ENCODE results near the gene MORC3. TPM values are rescaled to one million over a fixed set of nuclear protein-coding genes. Genes with fewer than 3 reads are reported as not detected.

The MORC3 gene
- total and polyA plus RNA-seq, 2 of the 4 experiments (the other 2 are of a cell fraction) = 14.0 to 23.5 TPM

GRCh38 chr21:36420571-36421339, 100.8 kb downstream of the MORC3 start:
- ChIA-PET CTCF (no interaction called here), POLR2A (ENCODE audit: unreplicated experiment) (no interaction called here)
- no peak overlapping the region for H3K56ac ChIP-seq (ENCODE audit: extremely low read depth, insufficient read depth, low read length)
- H3K9me1 ChIP-seq (ENCODE audit: insufficient read depth, low read length) = no peaks in the 10 kb centered on the region; the same call in 1 of the 2 replicates
- H3K14ac ChIP-seq (replicated peaks; ENCODE audit: low read depth, low read length) = no peak overlapping the region
- H4K91ac ChIP-seq (ENCODE audit: insufficient read depth, low read depth, low read length) = no peak overlapping the region
- H3K4me2 ChIP-seq (ENCODE audit: low read depth, low read length) = no peak overlapping the region
- H3K27me3 ChIP-seq (ENCODE audit: control insufficient read depth, insufficient read depth, low read length) = no peaks in the 10 kb centered on the region
- BruUV-seq (replicated peaks) = no TSS peak
- dilution Hi-C loops (cut with HindIII; ENCODE audit: low sequenced_read_pairs, unreplicated experiment) (no loop called here), intact Hi-C loops (cut with micrococcal nuclease) (loop anchor here (1.0 to 2.0 kb wide), 3 partner anchors 84 to 506 kb away; no protein-coding TSS in a partner anchor), in situ Hi-C loops (cut with MboI; ENCODE audit: low sequenced_read_pairs) (loop anchor here (5.0 kb wide), 1 partner anchor 507 kb away; no protein-coding TSS in a partner anchor)
- peak overlapping the region; percentile 58; the same call in 1 of the 2 replicates for H2AK5ac ChIP-seq (ENCODE audit: low read depth, low read length)
- no peaks in the 10 kb centered on the region for H3K79me1 ChIP-seq (ENCODE audit: low read depth in 1 of 2, low read length in 2 of 2)
- H3K9ac ChIP-seq (ENCODE audit: low read depth, low read length) = no peak overlapping the region
- no peak overlapping the region for H3K18ac ChIP-seq (ENCODE audit: low read depth, low read length)
- H2BK20ac ChIP-seq (ENCODE audit: low read depth, low read length) = no peak overlapping the region
- WGBS, 2 experiments (ENCODE audit: extremely low coverage in 2 of 2, insufficient read length in 1 of 2) = 94% methylated on average over 11 of the region's 18 CpGs; no CpG with 5 or more reads in 1 of the 2 experiments
- no peaks in the 10 kb centered on the region for H3K36me3 ChIP-seq (ENCODE audit: control insufficient read depth, insufficient read depth, low read length)
- 0 out of 3 replicates have a peak overlapping the region, but pooled peaks have one; percentile 12 for H2BK15ac ChIP-seq (ENCODE audit: low read depth, low read length)
- H3K4me1 ChIP-seq (ENCODE audit: control insufficient read depth, insufficient read depth, low read length) = peaks cover 2% of the 10 kb centered on the region; the same call in 1 of the 2 replicates
- H2BK120ac ChIP-seq (ENCODE audit: low read depth, low read length) = no peak overlapping the region
- H3K9me3 ChIP-seq (ENCODE audit: control insufficient read depth, insufficient read depth, low read length) = no peaks in the 10 kb centered on the region
- no peak overlapping the region for H4K5ac ChIP-seq (ENCODE audit: low read depth, low read length)
- no peak for ATAC-seq (ENCODE audit: low read depth)
- H3K4ac ChIP-seq (ENCODE audit: low read depth, low read length) = no peak overlapping the region
- H3K27ac ChIP-seq (ENCODE audit: insufficient read depth, low read length) = no peak overlapping the region
- H3K4me3 ChIP-seq (ENCODE audit: insufficient read depth, low read depth, low read length) = no peak overlapping the region
- no peak overlapping the region for H4K8ac ChIP-seq (ENCODE audit: low read depth in 2 of 2, low read length in 2 of 2)
- no peak overlapping the region for H3K23ac ChIP-seq (ENCODE audit: low read depth, low read length)
- peak overlapping the region; percentile 81 for H2AK9ac ChIP-seq (replicated peaks; ENCODE audit: low read depth, low read length, poor library complexity)
- H4K20me1 ChIP-seq (ENCODE audit: insufficient read depth, low read length) = no peaks in the 10 kb centered on the region
- DNase-seq = no peak
- peak overlapping the region; percentile 89 for H2AFZ ChIP-seq (replicated peaks; ENCODE audit: low read length, poor library complexity)
- no peak overlapping the region for H2BK5ac ChIP-seq (ENCODE audit: low read depth, low read length, poor library complexity, severe bottlenecking)
- no peak for TF ChIP-seq BHLHE40 (IDR thresholded peaks at IDR 0.05; ENCODE audit: low read depth, low read length)
- no peak for TF ChIP-seq CHD1 (IDR thresholded peaks at IDR 0.05; ENCODE audit: low read depth, low read length)
- no peak for TF ChIP-seq POLR2A (IDR thresholded peaks at IDR 0.05; ENCODE audit: low read depth, low read length)
- TF ChIP-seq MAFK (IDR thresholded peaks at IDR 0.05; ENCODE audit: low read depth, low read length) = no peak
- TF ChIP-seq, protein P1, sequence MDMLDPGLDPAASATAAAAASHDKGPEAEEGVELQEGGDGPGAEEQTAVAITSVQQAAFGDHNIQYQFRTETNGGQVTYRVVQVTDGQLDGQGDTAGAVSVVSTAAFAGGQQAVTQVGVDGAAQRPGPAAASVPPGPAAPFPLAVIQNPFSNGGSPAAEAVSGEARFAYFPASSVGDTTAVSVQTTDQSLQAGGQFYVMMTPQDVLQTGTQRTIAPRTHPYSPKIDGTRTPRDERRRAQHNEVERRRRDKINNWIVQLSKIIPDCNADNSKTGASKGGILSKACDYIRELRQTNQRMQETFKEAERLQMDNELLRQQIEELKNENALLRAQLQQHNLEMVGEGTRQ (IDR thresholded peaks at IDR 0.05; ENCODE audit: low read depth, low read length) = no peak
- no peak for TF ChIP-seq RAD21 (IDR thresholded peaks at IDR 0.05; ENCODE audit: low read length)
- TF ChIP-seq RFX5 (IDR thresholded peaks at IDR 0.05; ENCODE audit: low read depth, low read length) = no peak
- no peak for TF ChIP-seq ELK1 (IDR thresholded peaks at IDR 0.05; ENCODE audit: borderline replicate concordance, low read depth, low read length)
- no peak for TF ChIP-seq FOS (IDR thresholded peaks at IDR 0.05; ENCODE audit: low read depth, low read length)
- no peak for TF ChIP-seq NFE2L2 (IDR thresholded peaks at IDR 0.05; ENCODE audit: low read depth, low read length)
- no peak for TF ChIP-seq MAZ (IDR thresholded peaks at IDR 0.05; ENCODE audit: borderline replicate concordance, low read depth, low read length)
- no peak for TF ChIP-seq SMC3 (IDR thresholded peaks at IDR 0.05; ENCODE audit: low read depth, low read length)
- TF ChIP-seq, protein P2, sequence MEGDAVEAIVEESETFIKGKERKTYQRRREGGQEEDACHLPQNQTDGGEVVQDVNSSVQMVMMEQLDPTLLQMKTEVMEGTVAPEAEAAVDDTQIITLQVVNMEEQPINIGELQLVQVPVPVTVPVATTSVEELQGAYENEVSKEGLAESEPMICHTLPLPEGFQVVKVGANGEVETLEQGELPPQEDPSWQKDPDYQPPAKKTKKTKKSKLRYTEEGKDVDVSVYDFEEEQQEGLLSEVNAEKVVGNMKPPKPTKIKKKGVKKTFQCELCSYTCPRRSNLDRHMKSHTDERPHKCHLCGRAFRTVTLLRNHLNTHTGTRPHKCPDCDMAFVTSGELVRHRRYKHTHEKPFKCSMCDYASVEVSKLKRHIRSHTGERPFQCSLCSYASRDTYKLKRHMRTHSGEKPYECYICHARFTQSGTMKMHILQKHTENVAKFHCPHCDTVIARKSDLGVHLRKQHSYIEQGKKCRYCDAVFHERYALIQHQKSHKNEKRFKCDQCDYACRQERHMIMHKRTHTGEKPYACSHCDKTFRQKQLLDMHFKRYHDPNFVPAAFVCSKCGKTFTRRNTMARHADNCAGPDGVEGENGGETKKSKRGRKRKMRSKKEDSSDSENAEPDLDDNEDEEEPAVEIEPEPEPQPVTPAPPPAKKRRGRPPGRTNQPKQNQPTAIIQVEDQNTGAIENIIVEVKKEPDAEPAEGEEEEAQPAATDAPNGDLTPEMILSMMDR (conservative IDR thresholded peaks at IDR 0.05; ENCODE audit: low read depth, low read length) = no peak
- TF ChIP-seq MXI1 (IDR thresholded peaks at IDR 0.05; ENCODE audit: borderline replicate concordance, low read depth, low read length) = no peak
- no peak for TF ChIP-seq CEBPB (IDR thresholded peaks at IDR 0.05; ENCODE audit: low read depth, low read length)

Measured in IMR-90 (cell line).